ENCODE measurements around the gene CRHR1.

CRHR1 gene

GRCh38 chr17:45824901-45825492 is 40.9 kb downstream of the CRHR1 start:
- no peak for FAIRE-seq

- FAIRE-seq: no peak
These were observed 41.7 kb downstream of the CRHR1 start for GRCh38 chr17:45825792-45826191.

GRCh38 chr17:45826919-45827588 is 42.9 kb downstream of the CRHR1 start:
- no peak for FAIRE-seq

GRCh38 chr17:45828171-45828570 is 44.1 kb downstream of the CRHR1 start:
- no peak for FAIRE-seq

GRCh38 chr17:45828582-45829133 is 44.5 kb downstream of the CRHR1 start:
- FAIRE-seq: no peak

GRCh38 chr17:45833920-45834319 is 49.8 kb downstream of the CRHR1 start:
- FAIRE-seq: no peak

- no peak for FAIRE-seq
These were observed 50.6 kb downstream of the CRHR1 start for GRCh38 chr17:45834471-45835396.

GRCh38 chr17:45835481-45835880 is 51.4 kb downstream of the CRHR1 start:
- no peak for FAIRE-seq

GRCh38 chr17:45836047-45837044 is 52.2 kb downstream of the CRHR1 start:
- no peak for FAIRE-seq

- no peak for FAIRE-seq
These were observed 53.1 kb downstream of the CRHR1 start for GRCh38 chr17:45837187-45837586.

GRCh38 chr17:45837603-45838002 is 53.5 kb downstream of the CRHR1 start:
- FAIRE-seq: no peak

GRCh38 chr17:45838751-45839295 is 54.7 kb downstream of the CRHR1 start:
- FAIRE-seq: no peak

GRCh38 chr17:45839442-45839841 is 55.3 kb downstream of the CRHR1 start:
- no peak for FAIRE-seq

GRCh38 chr17:45841186-45841585 is 57.1 kb downstream of the CRHR1 start:
- FAIRE-seq: no peak

- FAIRE-seq: peak; percentile 77
These were observed 57.9 kb downstream of the CRHR1 start for GRCh38 chr17:45841883-45842525.

- no peak for FAIRE-seq
These were observed 59.6 kb downstream of the CRHR1 start for GRCh38 chr17:45843722-45844121.

- FAIRE-seq: no peak
These were observed 60.7 kb downstream of the CRHR1 start, which contains the start of gene SPPL2C for GRCh38 chr17:45844695-45845375. Gene SPPL2C (plus strand): TSS chr17:45844881. CDS start chr17:45844907, 26 bp downstream.

- FAIRE-seq: no peak
These were observed 61.5 kb downstream of the CRHR1 start for GRCh38 chr17:45845376-45846185.

- no peak for FAIRE-seq
These were observed 62.1 kb downstream of the CRHR1 start for GRCh38 chr17:45846223-45846622.

- no peak for FAIRE-seq
These were observed 62.5 kb downstream of the CRHR1 start for GRCh38 chr17:45846646-45847045.

Measured in islet of Langerhans (tissue), 1 donor.